ENCODE results near the gene P2RY14. TPM values are rescaled to one million over a fixed set of nuclear protein-coding genes. Genes with fewer than 3 reads are reported as not detected.

P2RY14 gene
- total RNA-seq, 6 experiments from 2014 or later = not detected

GRCh38 chr3:151230646-151231045 is 47.7 kb downstream of the P2RY14 start:
- no peak overlapping the region for H3K27ac Mint-ChIP-seq
- H3K4me1 Mint-ChIP-seq (ENCODE audit: low read depth) = peaks cover 34% of the 10 kb centered on the region
- no peaks in the 10 kb centered on the region for H3K9me3 Mint-ChIP-seq
- H3K36me3 Mint-ChIP-seq (ENCODE audit: low read depth) = no peaks in the 10 kb centered on the region
- no peak for DNase-seq
- no peaks in the 10 kb centered on the region for H3K27me3 Mint-ChIP-seq (ENCODE audit: insufficient read depth)
- no peak for TF ChIP-seq CTCF (IDR thresholded peaks at IDR 0.05)
- H3K4me3 Mint-ChIP-seq = no peak overlapping the region

GRCh38 chr3:151228666-151229040 is 49.7 kb downstream of the P2RY14 start:
- Mint-ChIP-seq H3K27me3 (ENCODE audit: insufficient read depth) (no peaks in the 10 kb centered on the region), H3K27ac (peak overlapping the region; percentile 85), H3K4me3 (peak overlapping the region; percentile 63), H3K4me1 (ENCODE audit: low read depth) (peaks cover 42% of the 10 kb centered on the region), H3K9me3 (no peaks in the 10 kb centered on the region), H3K36me3 (ENCODE audit: low read depth) (no peaks in the 10 kb centered on the region)
- no peak for TF ChIP-seq CTCF (IDR thresholded peaks at IDR 0.05)
- peak; percentile 33 for DNase-seq

- peak; percentile 66 for DNase-seq
- peak overlapping the region; percentile 85 for H3K27ac Mint-ChIP-seq
- H3K27me3 Mint-ChIP-seq (ENCODE audit: insufficient read depth) = no peaks in the 10 kb centered on the region
- H3K36me3 Mint-ChIP-seq (ENCODE audit: low read depth) = no peaks in the 10 kb centered on the region
- H3K9me3 Mint-ChIP-seq = no peaks in the 10 kb centered on the region
- peak; percentile 97 for TF ChIP-seq CTCF (IDR thresholded peaks at IDR 0.05)
- H3K4me1 Mint-ChIP-seq (ENCODE audit: low read depth) = peaks cover 42% of the 10 kb centered on the region
- peak overlapping the region; percentile 63 for H3K4me3 Mint-ChIP-seq
Measured at GRCh38 chr3:151227807-151228665, 50.3 kb downstream of the P2RY14 start.

- no peak for TF ChIP-seq CTCF (IDR thresholded peaks at IDR 0.05)
- H3K27ac Mint-ChIP-seq = peak overlapping the region; percentile 85
- H3K36me3 Mint-ChIP-seq (ENCODE audit: low read depth) = peaks cover 3% of the 10 kb centered on the region; the same call in 1 of the 2 replicates
- H3K4me3 Mint-ChIP-seq = peak overlapping the region; percentile 63
- H3K27me3 Mint-ChIP-seq (ENCODE audit: insufficient read depth) = no peaks in the 10 kb centered on the region
- no peak for DNase-seq
- peaks cover 3% of the 10 kb centered on the region for H3K9me3 Mint-ChIP-seq
- H3K4me1 Mint-ChIP-seq (ENCODE audit: low read depth) = peaks cover 42% of the 10 kb centered on the region
Measured at GRCh38 chr3:151227266-151227806, 51.0 kb downstream of the P2RY14 start.

GRCh38 chr3:151226825-151227224 is 51.5 kb downstream of the P2RY14 start:
- Mint-ChIP-seq H3K9me3 (peaks cover 8% of the 10 kb centered on the region), H3K36me3 (ENCODE audit: low read depth) (peaks cover 8% of the 10 kb centered on the region), H3K4me1 (ENCODE audit: low read depth) (peaks cover 42% of the 10 kb centered on the region), H3K4me3 (no peak overlapping the region), H3K27ac (no peak overlapping the region), H3K27me3 (ENCODE audit: insufficient read depth) (no peaks in the 10 kb centered on the region)
- no peak for TF ChIP-seq CTCF (IDR thresholded peaks at IDR 0.05)
- DNase-seq = no peak

All from HFFc6 (cell line).